HCT116 (cell line): ENCODE results near the gene INTS2. TPM values are rescaled to one million over a fixed set of nuclear protein-coding genes. Genes with fewer than 3 reads are reported as not detected.

Experiments
- ATAC-seq: fragments of 200-7000 bp; cut with Tn5 transposase; 2 replicates; pipeline ENCODE4 v1.9.1; 2020; ENCODE audit warnings: mild to moderate bottlenecking, moderate library complexity
- BruUV-seq: library from RNA; stranded (reverse); fragments of 400-500 nt; replicated peaks from 2 replicates; lab custom pipeline; 2021; lab: Mats Ljungman, UMichigan
- CTCF ChIA-PET: fragments of 300-600 bp; sonication (Branson Sonifier 250); formaldehyde crosslinking; loops from one replicate; lab custom pipeline; 2021; ENCODE audit warnings: antibody characterized with exemption; lab: Charles Lee
- POLR2A ChIA-PET: fragments of 300-600, 350-600 bp; sonication (Branson Sonifier 250); formaldehyde crosslinking; loops from one replicate; lab custom pipeline; 2021; ENCODE audit warnings: antibody characterized with exemption; lab: Charles Lee
- RAD21 ChIA-PET, 2 experiments: fragments of 300-600 bp; sonication (Branson Sonifier 250); formaldehyde crosslinking; loops; one replicate each; lab custom pipeline; 2023; ENCODE audit warnings: low total read pairs in 2 of 2; ENCODE audit not compliant: uncharacterized antibody in 2 of 2, unreplicated experiment in 2 of 2, low non-redundant PET in 1 of 2; lab: Charles Lee
- DNase-seq: peaks from one replicate; pipeline ENCODE4 v3.0.0-alpha.2; 2010; ENCODE audit warnings: low read depth, low spot score
- H2AFZ ChIP-seq: fragments of 200-600 bp; shearing (Covaris generic), sonication (generic); 2 replicates; pipeline ENCODE4 v1.6.1; 2017; ENCODE audit warnings: low read depth, mixed run types, mixed read lengths, antibody characterized with exemption, low read length; ENCODE audit not compliant: poor library complexity, severe bottlenecking
- H3K27ac ChIP-seq: 2 replicates; pipeline ENCODE4 v1.5.1; 2012; ENCODE audit warnings: low read depth, low read length
- H3K27me3 ChIP-seq: fragments of 200-600 bp; sonication (generic); 2 replicates; pipeline ENCODE4 v1.6.1; 2016; ENCODE audit warnings: mixed run types, low read length, mixed read lengths; ENCODE audit not compliant: insufficient read depth
- H3K36me3 ChIP-seq, 2 experiments: fragments of 200-500 bp in 1 of 2; fragments of 200-600 bp in 1 of 2; sonication (Bioruptor generic) in 1 of 2; sonication (generic) in 1 of 2; 2 replicates each; pipeline versions ENCODE4 v1.5.1 to v1.6.1; 2014 to 2016; ENCODE audit warnings: low read length in 2 of 2, inconsistent platforms in 1 of 2, mixed read lengths in 1 of 2, mixed run types in 1 of 2; ENCODE audit not compliant: insufficient read depth in 2 of 2, control insufficient read depth in 1 of 2
- H3K4me1 ChIP-seq, 2 experiments: fragments of 200-600 bp in 1 of 2; sonication (generic) in 1 of 2; 2 replicates each; pipeline versions ENCODE4 v1.5.1 to v1.6.1; 2012 to 2017; ENCODE audit warnings: low read length in 2 of 2, inconsistent platforms in 1 of 2, mild to moderate bottlenecking in 1 of 2, mixed read lengths in 1 of 2, mixed run types in 1 of 2, moderate library complexity in 1 of 2; ENCODE audit not compliant: insufficient read depth in 2 of 2, control insufficient read depth in 1 of 2
- H3K4me2 ChIP-seq: fragments of 200-600 bp; sonication (generic); 2 replicates; pipeline ENCODE4 v1.6.1; 2017; ENCODE audit warnings: mixed run types, low read length, mixed read lengths
- H3K4me3 ChIP-seq, 2 experiments: fragments of 200-600 bp in 1 of 2; sonication (generic) in 1 of 2; replicated peaks in 1 of 2; 2 replicates each; pipeline ENCODE4 v1.5.1; 2011 to 2016; ENCODE audit warnings: low read length in 2 of 2, control low read depth in 1 of 2, low read depth in 1 of 2, mild to moderate bottlenecking in 1 of 2, mixed read lengths in 1 of 2, mixed run types in 1 of 2
- H3K79me2 ChIP-seq: fragments of 200-600 bp; sonication (generic); 2 replicates; pipeline ENCODE4 v1.6.1; 2017; ENCODE audit warnings: mild to moderate bottlenecking, mixed run types, low read length, moderate library complexity, mixed read lengths; ENCODE audit not compliant: insufficient read depth
- H3K9ac ChIP-seq: fragments of 200-600 bp; sonication (generic); 2 replicates; pipeline ENCODE4 v1.6.1; 2016; ENCODE audit warnings: low read length, mixed read lengths
- H3K9me2 ChIP-seq: fragments of 200-600 bp; sonication (generic), shearing (Covaris generic); 2 replicates; pipeline ENCODE4 v1.6.1; 2017; ENCODE audit warnings: mixed run types, mild to moderate bottlenecking, moderate library complexity; ENCODE audit not compliant: insufficient read depth
- H3K9me3 ChIP-seq, 2 experiments: fragments of 200-500 bp in 1 of 2; fragments of 200-600 bp in 1 of 2; sonication (Bioruptor generic) in 1 of 2; sonication (generic) in 1 of 2; 2 replicates each; pipeline ENCODE4 v1.6.1; 2014 to 2017; ENCODE audit warnings: low read length in 2 of 2, mixed read lengths in 2 of 2, inconsistent platforms in 1 of 2, low read depth in 1 of 2, mild to moderate bottlenecking in 1 of 2, mixed run types in 1 of 2, moderate library complexity in 1 of 2; ENCODE audit not compliant: control insufficient read depth in 1 of 2, insufficient read depth in 1 of 2
- H4K20me1 ChIP-seq: fragments of 200-600 bp; sonication (generic), shearing (Covaris generic); 2 replicates; pipeline ENCODE4 v1.6.1; 2017; ENCODE audit warnings: mixed run types, mild to moderate bottlenecking, moderate library complexity; ENCODE audit not compliant: insufficient read depth
- CBX3 ChIP-seq: IDR thresholded peaks from 2 replicates; pipeline ENCODE4 v1.6.1; 2012; ENCODE audit warnings: low read depth
- CEBPB ChIP-seq: IDR thresholded peaks from 2 replicates; pipeline ENCODE4 v1.6.1; 2012; ENCODE audit warnings: low read depth
- EGR1 ChIP-seq: IDR thresholded peaks from 2 replicates; pipeline ENCODE4 v1.6.1; 2012; ENCODE audit warnings: low read depth
- ELF1 ChIP-seq: IDR thresholded peaks from 2 replicates; pipeline ENCODE4 v1.6.1; 2012; ENCODE audit warnings: low read depth, borderline replicate concordance
- EZH2 ChIP-seq: fragments of 200-600 bp; sonication (generic); IDR thresholded peaks from 2 replicates; pipeline ENCODE4 v1.6.1; 2017; ENCODE audit warnings: antibody characterized with exemption, mixed run types
- EZH2phosphoT487 ChIP-seq: fragments of 200-600 bp; IDR thresholded peaks from 2 replicates; pipeline ENCODE4 v1.6.1; 2018; ENCODE audit warnings: antibody characterized with exemption, borderline replicate concordance
- FOSL1 ChIP-seq: IDR thresholded peaks from 2 replicates; pipeline ENCODE4 v1.6.1; 2012; ENCODE audit warnings: low read depth
- POLR2A ChIP-seq: IDR thresholded peaks from 2 replicates; pipeline ENCODE4 v1.7.0; 2011; ENCODE audit warnings: borderline replicate concordance; ENCODE audit not compliant: insufficient read depth, insufficient read length; ENCODE audit errors: extremely low read depth
- POLR2AphosphoS5 ChIP-seq: IDR thresholded peaks from 2 replicates; pipeline ENCODE4 v1.6.1; 2011; ENCODE audit warnings: mild to moderate bottlenecking, low read depth, low read length, moderate library complexity
- RAD21 ChIP-seq: IDR thresholded peaks from 2 replicates; pipeline ENCODE4 v1.6.1; 2012; ENCODE audit warnings: low read depth, mild to moderate bottlenecking
- SP1 ChIP-seq: IDR thresholded peaks from 2 replicates; pipeline ENCODE4 v1.6.1; 2012; ENCODE audit warnings: low read depth
- SRF ChIP-seq: IDR thresholded peaks from 2 replicates; pipeline ENCODE4 v1.6.1; 2012; ENCODE audit warnings: low read depth
- TCF7L2 ChIP-seq: IDR thresholded peaks from 2 replicates; pipeline ENCODE4 v1.7.0; 2011; ENCODE audit warnings: borderline replicate concordance, inconsistent platforms; ENCODE audit not compliant: insufficient read depth, insufficient read length; ENCODE audit errors: extremely low read depth
- ZFX ChIP-seq: fragments of 450-650 bp; IDR thresholded peaks from 2 replicates; pipeline ENCODE4 v1.6.1; 2017
- intact Hi-C: fragments of 100-400 bp; cut with micrococcal nuclease; formaldehyde crosslinking; loops from 2 replicates; pipeline ENCODE4 v1.10.0; 2022
- total RNA-seq: library from RNA; stranded (reverse); gene quantifications from one replicate; pipeline ENCODE4 v1.2.1, GENCODE V29; 2021; ENCODE audit not compliant: unreplicated experiment
- TF ChIP-seq, protein P1 (sequence below): IDR thresholded peaks from 2 replicates; pipeline ENCODE4 v1.6.1; 2012
- TF ChIP-seq, protein P2 (sequence below): IDR thresholded peaks from 2 replicates; pipeline ENCODE4 v1.6.1; 2012; ENCODE audit warnings: low read depth
- TF ChIP-seq, protein P3 (sequence below): IDR thresholded peaks from 2 replicates; pipeline ENCODE4 v1.6.1; 2011; ENCODE audit warnings: mild to moderate bottlenecking, low read length, moderate library complexity; ENCODE audit not compliant: insufficient replicate concordance; ENCODE audit errors: extremely low read depth

The INTS2 gene
- total RNA-seq, 1 experiment from 2014 or later, result 40.5 TPM

DNA sequence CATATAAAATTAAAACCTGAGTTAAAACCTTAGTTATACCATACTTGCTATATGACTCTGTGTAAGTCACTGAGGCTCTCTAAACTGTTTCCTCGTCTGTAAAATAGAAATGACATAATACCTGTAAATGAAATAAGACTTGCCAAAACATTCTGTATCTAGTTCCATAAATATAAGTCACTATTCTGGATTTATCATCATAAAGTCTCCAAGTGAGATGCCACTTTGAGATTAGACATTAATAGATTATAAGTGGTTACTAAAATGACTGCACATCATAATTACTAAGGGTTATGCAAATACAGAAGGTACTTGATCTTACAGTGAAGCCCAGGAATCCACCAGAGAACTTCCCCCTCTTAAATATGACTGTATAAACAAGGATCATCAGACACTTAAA is 52.5 kb downstream of the INTS2 start:
- no peaks in the 10 kb centered on the region for H3K9me3 ChIP-seq
- POLR2A ChIA-PET, result no interaction called here
- no TSS peak for BruUV-seq
- H3K79me2 ChIP-seq, result no peaks in the 10 kb centered on the region
- ATAC-seq (no peak), DNase-seq (no peak)
- no peaks in the 10 kb centered on the region for H3K27me3 ChIP-seq
- no peaks in the 10 kb centered on the region for H3K9me2 ChIP-seq
- intact Hi-C loops, result no loop called here
- peaks cover 27 to 42% of the 10 kb centered on the region in 2 experiments; a peak in 3 of 4 replicates for H3K36me3 ChIP-seq
- H4K20me1 ChIP-seq, result no peaks in the 10 kb centered on the region
- H3K9ac ChIP-seq, result no peak overlapping the region
- H3K4me3 ChIP-seq, result no peak overlapping the region
- TF ChIP-seq ELF1 (no peak), CEBPB (no peak), EGR1 (no peak), RAD21 (no peak), POLR2A (no peak), FOSL1 (no peak), SP1 (no peak), CBX3 (no peak), ZFX (no peak), EZH2phosphoT487 (no peak), SRF (no peak), POLR2AphosphoS5 (no peak), TCF7L2 (no peak), EZH2 (no peak)
- TF ChIP-seq, protein P1, sequence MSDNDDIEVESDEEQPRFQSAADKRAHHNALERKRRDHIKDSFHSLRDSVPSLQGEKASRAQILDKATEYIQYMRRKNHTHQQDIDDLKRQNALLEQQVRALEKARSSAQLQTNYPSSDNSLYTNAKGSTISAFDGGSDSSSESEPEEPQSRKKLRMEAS, result no peak
- TF ChIP-seq, protein P2, sequence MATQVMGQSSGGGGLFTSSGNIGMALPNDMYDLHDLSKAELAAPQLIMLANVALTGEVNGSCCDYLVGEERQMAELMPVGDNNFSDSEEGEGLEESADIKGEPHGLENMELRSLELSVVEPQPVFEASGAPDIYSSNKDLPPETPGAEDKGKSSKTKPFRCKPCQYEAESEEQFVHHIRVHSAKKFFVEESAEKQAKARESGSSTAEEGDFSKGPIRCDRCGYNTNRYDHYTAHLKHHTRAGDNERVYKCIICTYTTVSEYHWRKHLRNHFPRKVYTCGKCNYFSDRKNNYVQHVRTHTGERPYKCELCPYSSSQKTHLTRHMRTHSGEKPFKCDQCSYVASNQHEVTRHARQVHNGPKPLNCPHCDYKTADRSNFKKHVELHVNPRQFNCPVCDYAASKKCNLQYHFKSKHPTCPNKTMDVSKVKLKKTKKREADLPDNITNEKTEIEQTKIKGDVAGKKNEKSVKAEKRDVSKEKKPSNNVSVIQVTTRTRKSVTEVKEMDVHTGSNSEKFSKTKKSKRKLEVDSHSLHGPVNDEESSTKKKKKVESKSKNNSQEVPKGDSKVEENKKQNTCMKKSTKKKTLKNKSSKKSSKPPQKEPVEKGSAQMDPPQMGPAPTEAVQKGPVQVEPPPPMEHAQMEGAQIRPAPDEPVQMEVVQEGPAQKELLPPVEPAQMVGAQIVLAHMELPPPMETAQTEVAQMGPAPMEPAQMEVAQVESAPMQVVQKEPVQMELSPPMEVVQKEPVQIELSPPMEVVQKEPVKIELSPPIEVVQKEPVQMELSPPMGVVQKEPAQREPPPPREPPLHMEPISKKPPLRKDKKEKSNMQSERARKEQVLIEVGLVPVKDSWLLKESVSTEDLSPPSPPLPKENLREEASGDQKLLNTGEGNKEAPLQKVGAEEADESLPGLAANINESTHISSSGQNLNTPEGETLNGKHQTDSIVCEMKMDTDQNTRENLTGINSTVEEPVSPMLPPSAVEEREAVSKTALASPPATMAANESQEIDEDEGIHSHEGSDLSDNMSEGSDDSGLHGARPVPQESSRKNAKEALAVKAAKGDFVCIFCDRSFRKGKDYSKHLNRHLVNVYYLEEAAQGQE, result no peak
- TF ChIP-seq, protein P3, sequence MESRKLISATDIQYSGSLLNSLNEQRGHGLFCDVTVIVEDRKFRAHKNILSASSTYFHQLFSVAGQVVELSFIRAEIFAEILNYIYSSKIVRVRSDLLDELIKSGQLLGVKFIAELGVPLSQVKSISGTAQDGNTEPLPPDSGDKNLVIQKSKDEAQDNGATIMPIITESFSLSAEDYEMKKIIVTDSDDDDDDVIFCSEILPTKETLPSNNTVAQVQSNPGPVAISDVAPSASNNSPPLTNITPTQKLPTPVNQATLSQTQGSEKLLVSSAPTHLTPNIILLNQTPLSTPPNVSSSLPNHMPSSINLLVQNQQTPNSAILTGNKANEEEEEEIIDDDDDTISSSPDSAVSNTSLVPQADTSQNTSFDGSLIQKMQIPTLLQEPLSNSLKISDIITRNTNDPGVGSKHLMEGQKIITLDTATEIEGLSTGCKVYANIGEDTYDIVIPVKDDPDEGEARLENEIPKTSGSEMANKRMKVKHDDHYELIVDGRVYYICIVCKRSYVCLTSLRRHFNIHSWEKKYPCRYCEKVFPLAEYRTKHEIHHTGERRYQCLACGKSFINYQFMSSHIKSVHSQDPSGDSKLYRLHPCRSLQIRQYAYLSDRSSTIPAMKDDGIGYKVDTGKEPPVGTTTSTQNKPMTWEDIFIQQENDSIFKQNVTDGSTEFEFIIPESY, result no peak
- no peak overlapping the region for H3K4me2 ChIP-seq
- RAD21 ChIA-PET, result no interaction called here
- no peaks in the 10 kb centered on the region for H3K4me1 ChIP-seq
- no peak overlapping the region for H2AFZ ChIP-seq
- H3K27ac ChIP-seq, result no peak overlapping the region
- CTCF ChIA-PET, result no interaction called here
